SU-DHL-6 (cell line): ENCODE measurements around the gene STXBP5L.

Experiments
- CTCF ChIP-seq: fragments of 200-600 bp; sonication (generic); IDR thresholded peaks from one replicate; pipeline ENCODE4 v1.5.1; 2017; ENCODE audit warnings: antibody characterized with exemption, mild to moderate bottlenecking, low read length, moderate library complexity; ENCODE audit not compliant: insufficient read depth, poor library complexity, severe bottlenecking
- EZH2phosphoT487 ChIP-seq: fragments of 200-600 bp; sonication (generic), shearing (Covaris generic); conservative IDR thresholded peaks from 2 replicates; pipeline ENCODE4 v1.6.1; 2018; ENCODE audit warnings: mild to moderate bottlenecking, antibody characterized with exemption, low read length, moderate library complexity, mixed read lengths

GRCh38 chr3:121165397-121165837, 257.4 kb downstream of the STXBP5L start:
- TF ChIP-seq CTCF (no peak), EZH2phosphoT487 (no peak)
